HepG2 (cell line): ENCODE results near the gene CEL. TPM values are rescaled to one million over a fixed set of nuclear protein-coding genes. Genes with fewer than 3 reads are reported as not detected.
A peak's percentile ranks its signal among the peaks of the same experiment; 100 is the strongest.

Source experiments
- ATAC-seq: fragments of 200-7000 bp; cut with Tn5 transposase; 3 replicates; pipeline ENCODE4 v1.9.1; 2020; ENCODE audit warnings: mild to moderate bottlenecking, moderate library complexity
- BruUV-seq: library from RNA; stranded (reverse); fragments of 400-500 nt; replicated peaks from 2 replicates; lab custom pipeline; 2021; lab: Mats Ljungman, UMichigan
- CTCF ChIA-PET: fragments of 300-600 bp; formaldehyde crosslinking; extraction: SDS; loops from one replicate; lab custom pipeline; 2021; ENCODE audit warnings: low total read pairs, inconsistent platforms, low intra/inter-chr PET ratio; lab: Yijun Ruan, JAX
- POLR2A ChIA-PET: fragments of 350-600 bp; sonication (Branson Sonifier 250); formaldehyde crosslinking; loops from one replicate; lab custom pipeline; 2020; ENCODE audit warnings: antibody characterized with exemption, inconsistent platforms; lab: Yijun Ruan, JAX
- DNase-seq: peaks from one replicate; pipeline ENCODE4 v3.0.0-alpha.2; 2015; ENCODE audit warnings: low spot score
- FAIRE-seq: peaks from 3 replicates; lab custom pipeline; 2011; peaks lifted over from hg19 to GRCh38; lab: Jason Lieb, UNC
- H2AFZ ChIP-seq: one replicate; pipeline ENCODE4 v1.6.1; 2011; ENCODE audit warnings: low read length, inconsistent platforms
- H3K27ac ChIP-seq: fragments of 300-600 bp; 3 replicates; pipeline ENCODE4 v1.8.0; 2011; ENCODE audit warnings: mixed run types, mild to moderate bottlenecking, mixed read lengths, low read length, inconsistent platforms; ENCODE audit not compliant: insufficient read depth; ENCODE audit errors: extremely low read length
- H3K27me3 ChIP-seq, 2 experiments: fragments of 200-600 bp in 1 of 2; 2 replicates in 1 of 2; 3 replicates in 1 of 2; pipeline versions ENCODE4 v1.6.0 to v1.8.0; 2011; ENCODE audit warnings: low read length in 2 of 2, mild to moderate bottlenecking in 2 of 2, moderate library complexity in 2 of 2, inconsistent platforms in 1 of 2; ENCODE audit not compliant: insufficient read depth in 2 of 2, control insufficient read depth in 1 of 2
- H3K36me3 ChIP-seq, 2 experiments: fragments of 200-600 bp in 1 of 2; replicated peaks in 1 of 2; 2 replicates in 1 of 2; 3 replicates in 1 of 2; pipeline versions ENCODE4 v1.5.1 to v1.8.0; 2011; ENCODE audit warnings: low read length in 2 of 2, inconsistent platforms in 1 of 2; ENCODE audit not compliant: insufficient read depth in 2 of 2, control insufficient read depth in 1 of 2
- H3K4me1 ChIP-seq: 2 replicates; pipeline ENCODE4 v1.5.1; 2012; ENCODE audit warnings: low read length, inconsistent platforms; ENCODE audit not compliant: insufficient read depth
- H3K4me2 ChIP-seq: 2 replicates; pipeline ENCODE4 v1.6.0; 2011; ENCODE audit warnings: low read depth, low read length, inconsistent platforms
- H3K4me3 ChIP-seq, 3 experiments: fragments of 200-600 bp in 1 of 3; sonication (generic), shearing (Covaris generic) in 1 of 3; replicated peaks in 1 of 3; 2 replicates each; pipeline ENCODE4 v1.5.1; 2011 to 2016; ENCODE audit warnings: low read length in 3 of 3, inconsistent platforms in 2 of 3, low read depth in 2 of 3, mild to moderate bottlenecking in 2 of 3, control low read depth in 1 of 3, mixed read lengths in 1 of 3; ENCODE audit not compliant: insufficient read depth in 1 of 3
- H3K79me2 ChIP-seq: one replicate; pipeline ENCODE4 v1.6.1; 2011; ENCODE audit warnings: low read length, inconsistent platforms; ENCODE audit not compliant: insufficient read depth
- H3K9ac ChIP-seq: 2 replicates; pipeline ENCODE4 v1.6.0; 2011; ENCODE audit warnings: mild to moderate bottlenecking, low read depth, low read length, inconsistent platforms; ENCODE audit not compliant: insufficient read depth
- H3K9me3 ChIP-seq: 2 replicates; pipeline ENCODE4 v1.5.1; 2012; ENCODE audit warnings: mild to moderate bottlenecking, low read length
- H4K20me1 ChIP-seq: 2 replicates; pipeline ENCODE4 v1.6.0; 2011; ENCODE audit warnings: inconsistent platforms, mild to moderate bottlenecking, low read length, moderate library complexity; ENCODE audit not compliant: insufficient read depth
- AGO2 ChIP-seq: fragments of 200-400 bp; formaldehyde crosslinking; optimal IDR thresholded peaks from 2 replicates; pipeline ENCODE3; 2017; ENCODE audit warnings: mild to moderate bottlenecking, low read depth, low read length, moderate library complexity
- CERS6 ChIP-seq: sonication (generic); formaldehyde crosslinking; IDR thresholded peaks from 2 replicates; pipeline ENCODE4 v1.5.0; 2020; ENCODE audit warnings: missing genetic modification reagents
- IRX3 ChIP-seq: sonication (generic); formaldehyde crosslinking; IDR thresholded peaks from 2 replicates; pipeline ENCODE4 v1.8.1; 2023; ENCODE audit warnings: mild to moderate bottlenecking, low read depth, missing genetic modification reagents, borderline replicate concordance
- PREB ChIP-seq: sonication (generic); formaldehyde crosslinking; IDR thresholded peaks from 2 replicates; pipeline ENCODE4 v1.4.0; 2020; ENCODE audit warnings: missing genetic modification reagents
- PRPF4 ChIP-seq: fragments of 200-400 bp; formaldehyde crosslinking; IDR thresholded peaks from 2 replicates; pipeline ENCODE4 v1.6.1; 2016; ENCODE audit warnings: low read length, low read depth; ENCODE audit not compliant: poor library complexity, severe bottlenecking
- SP140L ChIP-seq: sonication (generic); formaldehyde crosslinking; IDR thresholded peaks from 2 replicates; pipeline ENCODE4 v1.4.0; 2020; ENCODE audit warnings: missing genetic modification reagents, borderline replicate concordance
- WGBS: methylation state at CpG from one replicate; pipeline ENCODE4 v1.1.6; 2017; ENCODE audit warnings: low lambda C conversion rate; 5-methylcytosine and 5-hydroxymethylcytosine counted together
- in situ Hi-C: cut with HindIII; loops from 2 replicates; pipeline ENCODE4 v1.10.0; 2017; ENCODE audit warnings: low pct_unique_long_range_greater_than_20kb; ENCODE audit not compliant: extremely low pct_ligation_motif_present
- intact Hi-C: fragments of 100-400 bp; cut with micrococcal nuclease; formaldehyde crosslinking; loops from one replicate; pipeline ENCODE4 v1.10.0; 2022; ENCODE audit not compliant: unreplicated experiment
- polyA plus RNA-seq, 8 experiments: library from polyadenylated mRNA; depleted of rRNA in 3 of 8; stranded (reverse) in 7 of 8; unstranded in 1 of 8; fragments of >200 nt; fragmentation: Illumina TruSeq in 4 of 8; extraction: Trizol in 4 of 8; gene quantifications; 2 replicates each; pipeline versions ENCODE4 v1.2.1 to v1.2.3, GENCODE V29; 2011 to 2016; ENCODE audit warnings: low read depth in 4 of 8, missing spikeins in 1 of 8, mixed read lengths in 1 of 8; ENCODE audit not compliant: insufficient read depth in 1 of 8
- total RNA-seq, 5 experiments: library from RNA; depleted of rRNA; stranded (reverse); fragments of >200 nt; fragmentation: Illumina TruSeq; extraction: Trizol; gene quantifications; 2 replicates each; pipeline ENCODE4 v1.2.3, GENCODE V29; 2016; ENCODE audit warnings: low read depth in 1 of 5

CEL gene
- total and polyA plus RNA-seq, 2 of the 13 experiments (the other 11 are each of a cell fraction or from before 2014, with no cell fraction given) = 0.63 to 1.5 TPM

- no peak for TF ChIP-seq PREB
- TF ChIP-seq PRPF4 = no peak
- TF ChIP-seq SP140L = no peak
- TF ChIP-seq IRX3 = no peak
Observed at GRCh38 chr9:133050781-133051180, 11.0 kb upstream of the CEL start (continued).

GRCh38 chr9:133051281-133051900 is 10.4 kb upstream of the CEL start:
- intact Hi-C loops = no loop called here
- DNase-seq (no peak), ATAC-seq (no peak), FAIRE-seq (no peak)
- Histone ChIP-seq H3K4me3 (no peak overlapping the region), H3K9ac (no peak overlapping the region), H3K4me1 (no peaks in the 10 kb centered on the region), H2AFZ (no peak overlapping the region), H3K36me3 (peaks cover 36 to 84% of the 10 kb centered on the region in 2 experiments; a peak in 4 of 5 replicates), H3K9me3 (no peaks in the 10 kb centered on the region), H3K4me2 (no peak overlapping the region), H3K79me2 (no peaks in the 10 kb centered on the region), H4K20me1 (no peaks in the 10 kb centered on the region), H3K27me3 (no peaks in the 10 kb centered on the region), H3K27ac (no peak overlapping the region)
- TF ChIP-seq AGO2 (peak; percentile 39), CERS6 (CRISPR knock-in tag) (no peak)
- CTCF ChIA-PET = no interaction called here
- in situ Hi-C loops = no loop called here
- BruUV-seq = no TSS peak
- WGBS = 94% methylated on average over 12 of the region's 20 CpGs
- POLR2A ChIA-PET = no interaction called here
